ACHN (cell line): ENCODE data around the gene LMAN2.
A peak's percentile ranks its signal among the peaks of the same experiment; 100 is the strongest.
"Not testable (repeated sequence)": the region's sequence is repeated elsewhere in the genome, so short reads cannot be mapped to it uniquely, and the experiment has no call there.

Source experiments
- DNase-seq: peaks from one replicate; pipeline ENCODE4 v3.0.0-alpha.2; 2015
- in situ Hi-C: cut with HindIII; loops from 2 replicates; pipeline ENCODE4 v1.10.0; 2017; ENCODE audit warnings: low sequenced_read_pairs, low pct_ligation_motif_present, low pct_unique_long_range_greater_than_20kb

LMAN2 gene

GRCh38 chr5:177355868-177356168 is 4.3 kb upstream of the LMAN2 start:
- in situ Hi-C loops: no loop called here
- DNase-seq: no peak

- in situ Hi-C loops: no loop called here
- DNase-seq: no peak
These were observed 3.8 kb upstream of the LMAN2 start for GRCh38 chr5:177355162-177355867.

- in situ Hi-C loops: no loop called here
- DNase-seq: no peak
These were observed 3.2 kb upstream of the LMAN2 start for GRCh38 chr5:177354711-177355110.

- in situ Hi-C loops: no loop called here
- DNase-seq: no peak
These were observed 2.8 kb upstream of the LMAN2 start for GRCh38 chr5:177354256-177354655.

GRCh38 chr5:177353093-177353492 is 1.6 kb upstream of the LMAN2 start:
- in situ Hi-C loops: no loop called here
- DNase-seq: no peak

GRCh38 chr5:177350776-177351391 is 584 bp downstream of the LMAN2 start:
- DNase-seq: no peak
- in situ Hi-C loops: no loop called here

GRCh38 chr5:177349762-177350161 is 1.7 kb downstream of the LMAN2 start:
- no peak for DNase-seq

GRCh38 chr5:177349362-177349647 is 2.2 kb downstream of the LMAN2 start:
- in situ Hi-C loops: no loop called here
- no peak for DNase-seq

More at GRCh38 chr5:177349762-177350161, 1.7 kb downstream of the LMAN2 start:
- in situ Hi-C loops: no loop called here

GRCh38 chr5:177347699-177348098 is 3.8 kb downstream of the LMAN2 start:
- DNase-seq: no peak
- in situ Hi-C loops: no loop called here

- DNase-seq: no peak
- in situ Hi-C loops: no loop called here
These were observed 4.6 kb downstream of the LMAN2 start for GRCh38 chr5:177346820-177347219.

GRCh38 chr5:177344891-177345290 is 6.6 kb downstream of the LMAN2 start:
- no peak for DNase-seq
- in situ Hi-C loops: no loop called here

- in situ Hi-C loops: no loop called here
- DNase-seq: no peak
These were observed 7.7 kb downstream of the LMAN2 start for GRCh38 chr5:177343777-177344176.

GRCh38 chr5:177343000-177343399 is 8.5 kb downstream of the LMAN2 start:
- in situ Hi-C loops, DNase-seq: not testable (repeated sequence)

GRCh38 chr5:177339107-177339638 is 12.3 kb downstream of the LMAN2 start:
- no peak for DNase-seq
- in situ Hi-C loops: no loop called here

- in situ Hi-C loops: no loop called here
- DNase-seq: no peak
These were observed 13.0 kb downstream of the LMAN2 start for GRCh38 chr5:177338251-177339106.

- DNase-seq: no peak
- in situ Hi-C loops: no loop called here
These were observed 14.6 kb downstream of the LMAN2 start for GRCh38 chr5:177336603-177337494.

GRCh38 chr5:177336112-177336511 is 15.4 kb downstream of the LMAN2 start:
- peak; percentile 69 for DNase-seq
- in situ Hi-C loops: no loop called here

- DNase-seq: no peak
- in situ Hi-C loops: no loop called here
These were observed 15.8 kb downstream of the LMAN2 start for GRCh38 chr5:177335701-177336065.
